KMS-11 (cell line): ENCODE results near the gene NR1H4.

ENCODE experiments used
- H2AFZ ChIP-seq: fragments of 200-600 bp; sonication (generic); 2 replicates; pipeline ENCODE4 v1.6.1; 2016; ENCODE audit warnings: antibody characterized with exemption, mixed run types, low read depth
- H3K27ac ChIP-seq: fragments of 200-600 bp; sonication (generic); 2 replicates; pipeline ENCODE4 v1.6.1; 2016; ENCODE audit warnings: mild to moderate bottlenecking, mixed run types
- H3K27me3 ChIP-seq: fragments of 200-600 bp; sonication (generic); 2 replicates; pipeline ENCODE4 v1.6.1; 2017; ENCODE audit warnings: mild to moderate bottlenecking, low read depth, mixed run types, moderate library complexity; ENCODE audit not compliant: insufficient read depth
- H3K36me3 ChIP-seq: fragments of 200-600 bp; sonication (generic); 2 replicates; pipeline ENCODE4 v1.6.1; 2017; ENCODE audit warnings: mild to moderate bottlenecking, mixed run types; ENCODE audit not compliant: insufficient read depth
- H3K4me1 ChIP-seq: fragments of 200-600 bp; sonication (generic); 2 replicates; pipeline ENCODE4 v1.6.1; 2016; ENCODE audit warnings: mild to moderate bottlenecking, low read depth, mixed run types; ENCODE audit not compliant: poor library complexity, severe bottlenecking
- H3K4me2 ChIP-seq: fragments of 200-600 bp; sonication (generic); 2 replicates; pipeline ENCODE4 v1.7.0; 2016; ENCODE audit warnings: mild to moderate bottlenecking, mixed run types
- H3K4me3 ChIP-seq: fragments of 200-600 bp; sonication (generic); IDR thresholded peaks from 2 replicates; pipeline ENCODE4 v1.6.1; 2017; ENCODE audit warnings: low read depth, low read length, mixed read lengths; ENCODE audit not compliant: insufficient read depth
- H3K79me2 ChIP-seq: fragments of 200-600 bp; sonication (generic); 2 replicates; pipeline ENCODE4 v1.6.1; 2016; ENCODE audit warnings: low read depth, mixed run types; ENCODE audit not compliant: insufficient read depth
- H3K9ac ChIP-seq: fragments of 200-600 bp; sonication (generic); 2 replicates; pipeline ENCODE4 v1.6.1; 2016; ENCODE audit warnings: mild to moderate bottlenecking, mixed run types
- H4K20me1 ChIP-seq: fragments of 200-600 bp; sonication (generic); 2 replicates; pipeline ENCODE4 v1.6.1; 2016; ENCODE audit warnings: mild to moderate bottlenecking, mixed run types; ENCODE audit not compliant: insufficient read depth
- TF ChIP-seq, protein P1 (sequence below): fragments of 200-600 bp; sonication (generic); conservative IDR thresholded peaks from 2 replicates; pipeline ENCODE4 v1.6.1; 2017; ENCODE audit warnings: low read depth, mild to moderate bottlenecking, antibody characterized with exemption, low read length, moderate library complexity, mixed read lengths

The NR1H4 gene

DNA sequence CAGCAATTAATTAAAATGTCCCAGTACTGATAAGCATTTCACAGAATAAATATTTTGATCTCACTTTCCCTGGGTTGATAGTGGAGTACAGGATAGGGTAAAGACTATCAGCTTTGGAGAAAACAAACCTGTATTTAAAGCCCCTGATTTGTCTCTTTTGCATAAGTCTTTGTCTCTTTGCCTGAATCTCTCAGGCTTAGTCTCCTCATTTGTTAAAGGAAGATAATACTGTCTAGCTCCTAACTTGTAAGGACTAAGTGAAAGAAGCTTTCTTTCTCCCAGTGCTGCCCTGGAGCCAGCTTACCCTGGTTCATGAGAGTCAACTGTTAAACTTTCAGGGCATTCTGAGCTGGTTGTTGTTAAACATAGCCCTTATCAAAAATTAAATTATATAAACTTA, 5.5 kb upstream of the NR1H4 start:
- no peaks in the 10 kb centered on the region for H3K27me3 ChIP-seq
- no peaks in the 10 kb centered on the region for H3K79me2 ChIP-seq
- H3K4me2 ChIP-seq, result no peak overlapping the region
- H3K4me1 ChIP-seq, result no peaks in the 10 kb centered on the region
- H3K27ac ChIP-seq, result no peak overlapping the region
- TF ChIP-seq, protein P1, sequence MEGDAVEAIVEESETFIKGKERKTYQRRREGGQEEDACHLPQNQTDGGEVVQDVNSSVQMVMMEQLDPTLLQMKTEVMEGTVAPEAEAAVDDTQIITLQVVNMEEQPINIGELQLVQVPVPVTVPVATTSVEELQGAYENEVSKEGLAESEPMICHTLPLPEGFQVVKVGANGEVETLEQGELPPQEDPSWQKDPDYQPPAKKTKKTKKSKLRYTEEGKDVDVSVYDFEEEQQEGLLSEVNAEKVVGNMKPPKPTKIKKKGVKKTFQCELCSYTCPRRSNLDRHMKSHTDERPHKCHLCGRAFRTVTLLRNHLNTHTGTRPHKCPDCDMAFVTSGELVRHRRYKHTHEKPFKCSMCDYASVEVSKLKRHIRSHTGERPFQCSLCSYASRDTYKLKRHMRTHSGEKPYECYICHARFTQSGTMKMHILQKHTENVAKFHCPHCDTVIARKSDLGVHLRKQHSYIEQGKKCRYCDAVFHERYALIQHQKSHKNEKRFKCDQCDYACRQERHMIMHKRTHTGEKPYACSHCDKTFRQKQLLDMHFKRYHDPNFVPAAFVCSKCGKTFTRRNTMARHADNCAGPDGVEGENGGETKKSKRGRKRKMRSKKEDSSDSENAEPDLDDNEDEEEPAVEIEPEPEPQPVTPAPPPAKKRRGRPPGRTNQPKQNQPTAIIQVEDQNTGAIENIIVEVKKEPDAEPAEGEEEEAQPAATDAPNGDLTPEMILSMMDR, result no peak
- no peak overlapping the region for H3K9ac ChIP-seq
- no peak overlapping the region for H3K4me3 ChIP-seq
- H3K36me3 ChIP-seq, result no peaks in the 10 kb centered on the region
- no peak overlapping the region for H2AFZ ChIP-seq
- H4K20me1 ChIP-seq, result no peaks in the 10 kb centered on the region

DNA sequence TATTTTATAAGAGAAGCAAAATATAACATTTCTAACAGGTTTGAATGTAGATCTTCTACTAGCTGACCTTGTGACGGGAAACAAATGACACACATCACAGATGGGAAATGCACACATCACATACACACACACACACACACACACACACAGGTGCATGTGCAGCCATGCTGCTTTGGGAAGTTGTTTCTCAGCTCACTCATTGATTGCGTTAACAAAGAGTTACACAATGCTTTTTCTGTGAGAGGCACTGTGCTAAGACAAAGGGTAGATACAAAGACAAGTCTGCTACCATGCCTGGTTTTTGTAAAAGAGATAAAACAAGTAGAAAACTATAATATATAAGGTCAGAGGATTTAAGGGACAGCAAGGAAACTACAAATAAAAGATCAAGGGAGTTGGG, 1.3 kb upstream of the NR1H4 start:
- Histone ChIP-seq H3K79me2 (no peaks in the 10 kb centered on the region), H3K4me2 (no peak overlapping the region), H2AFZ (no peak overlapping the region), H3K9ac (no peak overlapping the region), H4K20me1 (no peaks in the 10 kb centered on the region), H3K27me3 (no peaks in the 10 kb centered on the region), H3K27ac (no peak overlapping the region), H3K4me3 (no peak overlapping the region), H3K4me1 (no peaks in the 10 kb centered on the region), H3K36me3 (no peaks in the 10 kb centered on the region)
- TF ChIP-seq, protein P1, result no peak

DNA sequence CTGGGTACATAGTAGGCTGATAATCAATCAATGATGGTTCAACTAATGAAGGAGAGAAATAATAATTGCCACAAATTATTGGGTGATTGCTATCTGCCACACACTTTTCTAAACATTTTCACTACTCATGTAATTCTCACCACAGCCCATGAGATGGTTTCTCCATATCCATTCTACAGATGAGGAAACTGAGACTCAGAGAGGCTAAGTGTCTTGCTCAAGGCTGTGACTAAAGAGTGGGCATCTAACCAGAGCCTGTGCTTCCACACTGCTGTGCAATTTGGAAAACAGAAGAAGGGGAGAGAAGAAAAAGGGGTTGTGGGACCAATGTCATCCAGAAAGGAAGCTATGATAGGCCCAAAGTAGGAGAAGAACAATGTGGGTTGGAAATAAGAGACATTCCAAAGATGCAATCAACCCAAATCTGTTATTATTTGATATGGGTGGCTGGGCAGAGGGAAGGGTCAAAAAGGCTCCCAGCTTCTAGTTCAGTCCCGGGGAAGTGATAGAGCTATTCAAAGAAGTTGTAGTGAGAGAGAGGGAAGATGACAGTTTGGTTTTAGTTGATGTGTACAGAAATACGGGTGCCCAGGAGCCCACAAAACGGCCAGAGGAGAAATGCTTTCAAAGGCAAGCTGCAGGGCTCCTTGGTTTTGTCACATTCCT, 483 bp upstream of the NR1H4 start:
- H3K4me2 ChIP-seq, result no peak overlapping the region
- H3K79me2 ChIP-seq, result no peaks in the 10 kb centered on the region
- H3K27me3 ChIP-seq, result no peaks in the 10 kb centered on the region
- no peaks in the 10 kb centered on the region for H3K4me1 ChIP-seq
- no peak overlapping the region for H2AFZ ChIP-seq
- no peak overlapping the region for H3K27ac ChIP-seq
- H3K9ac ChIP-seq, result no peak overlapping the region
- H4K20me1 ChIP-seq, result no peaks in the 10 kb centered on the region
- TF ChIP-seq, protein P1, result no peak
- no peak overlapping the region for H3K4me3 ChIP-seq
- H3K36me3 ChIP-seq, result no peaks in the 10 kb centered on the region

DNA sequence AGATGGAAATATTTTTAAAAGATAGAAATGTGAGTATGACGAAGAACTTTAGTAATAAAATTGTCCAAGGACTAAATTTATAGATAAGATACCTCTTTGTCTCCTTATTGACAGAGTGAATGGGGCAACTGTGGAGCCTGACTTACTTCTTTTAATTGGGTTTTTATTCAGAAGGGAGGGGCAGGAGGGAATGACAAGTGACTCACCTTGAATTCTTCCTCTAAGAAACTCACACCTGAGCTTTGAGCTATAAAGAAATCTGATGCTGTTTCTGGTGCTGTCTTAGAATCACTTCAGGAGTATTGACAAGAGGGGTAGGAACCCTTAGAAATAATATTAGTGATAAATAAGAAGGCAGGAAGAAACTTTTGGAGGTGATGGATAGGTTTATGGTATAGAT, 951 bp downstream of the NR1H4 start:
- no peak overlapping the region for H3K9ac ChIP-seq
- H3K4me1 ChIP-seq, result no peaks in the 10 kb centered on the region
- H2AFZ ChIP-seq, result no peak overlapping the region
- no peak overlapping the region for H3K4me2 ChIP-seq
- H4K20me1 ChIP-seq, result no peaks in the 10 kb centered on the region
- TF ChIP-seq, protein P1, result no peak
- H3K27me3 ChIP-seq, result no peaks in the 10 kb centered on the region
- H3K27ac ChIP-seq, result no peak overlapping the region
- no peak overlapping the region for H3K4me3 ChIP-seq
- H3K36me3 ChIP-seq, result no peaks in the 10 kb centered on the region
- no peaks in the 10 kb centered on the region for H3K79me2 ChIP-seq
